Mucosa of rectum (tissue), 2 donors: ENCODE data around the gene TRAPPC6A.
A peak's percentile ranks its signal among the peaks of the same experiment; 100 is the strongest.

Experiments
- H3K27ac ChIP-seq, 2 donors: one replicate each; pipeline ENCODE4 v1.7.0; 2013; ENCODE audit warnings: inconsistent platforms in 2 of 2, low read depth in 2 of 2, low read length in 2 of 2
- H3K27me3 ChIP-seq, 2 donors: one replicate each; pipeline ENCODE4 v1.7.0; 2013; ENCODE audit warnings: low read length in 2 of 2; ENCODE audit not compliant: control insufficient read depth in 2 of 2, insufficient read depth in 2 of 2
- H3K36me3 ChIP-seq, 2 donors: one replicate each; pipeline ENCODE4 v1.7.0; 2013; ENCODE audit warnings: low read length in 2 of 2; ENCODE audit not compliant: control insufficient read depth in 2 of 2, insufficient read depth in 2 of 2
- H3K4me1 ChIP-seq, 2 donors: one replicate each; pipeline ENCODE4 v1.7.0; 2013; ENCODE audit warnings: low read length in 2 of 2, mild to moderate bottlenecking in 1 of 2; ENCODE audit not compliant: control insufficient read depth in 2 of 2, insufficient read depth in 2 of 2
- H3K4me3 ChIP-seq, 2 donors: one replicate each; pipeline ENCODE4 v1.7.0; 2013; ENCODE audit warnings: low read length in 2 of 2
- H3K9ac ChIP-seq, 2 donors: one replicate each; pipeline ENCODE4 v1.7.0; 2013; ENCODE audit warnings: low read length in 2 of 2, low read depth in 1 of 2, mild to moderate bottlenecking in 1 of 2
- H3K9me3 ChIP-seq, 2 donors: one replicate each; pipeline ENCODE4 v1.7.0; 2013; ENCODE audit warnings: low read length in 2 of 2; ENCODE audit not compliant: control insufficient read depth in 2 of 2
- donor health status: healthy.
- donor health status: Normal muscosa, but diverticular disease.

The TRAPPC6A gene

GRCh38 chr19:45164577-45165335 lies 13.3 kb downstream of the TRAPPC6A start:
- H3K4me1 ChIP-seq, result peaks cover 13 to 18% of the 10 kb centered on the region in 2 donors
- no peaks in the 10 kb centered on the region for H3K9me3 ChIP-seq
- H3K36me3 ChIP-seq, result no peaks in the 10 kb centered on the region
- no peak overlapping the region for H3K27ac ChIP-seq
- peaks cover 3 to 16% of the 10 kb centered on the region in 2 donors for H3K27me3 ChIP-seq
- H3K9ac ChIP-seq, result no peak overlapping the region
- peak overlapping the region in 1 of 2 donors; percentile 15 for H3K4me3 ChIP-seq

- H3K9ac ChIP-seq, result no peak overlapping the region
- H3K4me1 ChIP-seq, result peaks cover 13 to 18% of the 10 kb centered on the region in 2 donors
- H3K27me3 ChIP-seq, result peaks cover 6 to 16% of the 10 kb centered on the region in 2 donors
Measured at GRCh38 chr19:45163751-45164460, 14.1 kb downstream of the TRAPPC6A start.

DNA sequence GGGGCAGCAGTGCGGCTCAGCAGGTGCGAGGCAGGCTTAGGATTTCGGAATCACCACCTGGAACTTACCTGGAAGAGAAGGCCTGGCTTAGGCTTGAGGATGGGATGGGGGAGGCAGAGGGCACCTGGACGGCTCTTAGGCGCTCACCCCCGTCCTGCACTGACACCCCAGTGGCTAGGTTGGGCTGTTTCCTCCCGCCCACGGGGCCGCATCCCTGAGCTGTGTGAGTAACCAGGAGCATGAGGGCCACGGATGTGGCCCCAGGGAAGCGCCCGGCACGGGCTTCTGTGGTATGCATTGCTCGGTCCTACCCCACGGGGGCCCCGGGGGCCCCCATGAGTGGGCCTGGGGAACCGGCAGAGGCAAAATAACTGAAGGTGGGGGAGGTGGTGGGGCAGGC lies 14.9 kb downstream of the TRAPPC6A start:
- Histone ChIP-seq H3K4me1 (peaks cover 13 to 18% of the 10 kb centered on the region in 2 donors), H3K27ac (no peak overlapping the region), H3K9me3 (no peaks in the 10 kb centered on the region), H3K36me3 (no peaks in the 10 kb centered on the region), H3K9ac (no peak overlapping the region), H3K27me3 (peaks cover 7 to 20% of the 10 kb centered on the region in 2 donors), H3K4me3 (no peak overlapping the region)

More at GRCh38 chr19:45163751-45164460, 14.1 kb downstream of the TRAPPC6A start:
- H3K9me3 ChIP-seq, result no peaks in the 10 kb centered on the region
- no peak overlapping the region for H3K27ac ChIP-seq
- peak overlapping the region in 1 of 2 donors; percentile 15 for H3K4me3 ChIP-seq
- H3K36me3 ChIP-seq, result no peaks in the 10 kb centered on the region

DNA sequence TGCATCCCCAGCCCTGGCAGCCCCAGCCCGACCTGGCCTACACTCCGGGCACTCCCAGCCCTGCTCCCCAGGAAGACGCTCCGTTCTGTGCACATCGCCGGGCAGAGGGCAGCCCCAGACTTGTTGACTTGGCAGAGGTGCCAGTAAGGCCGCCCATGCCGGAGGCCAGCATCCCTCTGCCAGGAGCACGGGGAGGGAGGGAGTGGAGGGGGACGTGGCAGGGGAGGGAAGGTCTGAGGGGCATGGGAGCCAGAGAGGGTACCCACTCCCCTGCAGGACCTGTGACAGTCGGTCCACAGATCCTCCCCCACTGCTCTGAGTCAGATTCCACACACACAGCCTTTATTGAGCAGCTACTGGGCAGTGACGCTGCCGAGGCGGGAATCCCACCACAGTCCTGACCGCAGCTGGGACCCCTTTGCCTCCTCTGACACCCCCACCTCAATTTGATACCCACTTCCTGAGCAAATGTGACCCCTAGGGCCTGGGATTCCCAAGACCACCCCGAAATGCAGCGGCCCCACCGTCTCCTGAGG lies 15.4 kb downstream of the TRAPPC6A start:
- peaks cover 9 to 24% of the 10 kb centered on the region in 2 donors for H3K27me3 ChIP-seq
- H3K27ac ChIP-seq, result no peak overlapping the region
- no peaks in the 10 kb centered on the region for H3K9me3 ChIP-seq
- peaks cover 13 to 18% of the 10 kb centered on the region in 2 donors for H3K4me1 ChIP-seq
- H3K36me3 ChIP-seq, result no peaks in the 10 kb centered on the region
- no peak overlapping the region for H3K4me3 ChIP-seq
- no peak overlapping the region for H3K9ac ChIP-seq

GRCh38 chr19:45161738-45162607 lies 16.1 kb downstream of the TRAPPC6A start:
- no peaks in the 10 kb centered on the region for H3K9me3 ChIP-seq
- no peak overlapping the region for H3K4me3 ChIP-seq
- no peak overlapping the region for H3K27ac ChIP-seq
- H3K27me3 ChIP-seq, result peaks cover 9 to 24% of the 10 kb centered on the region in 2 donors
- no peak overlapping the region for H3K9ac ChIP-seq
- no peaks in the 10 kb centered on the region for H3K36me3 ChIP-seq
- H3K4me1 ChIP-seq, result peaks cover 14 to 18% of the 10 kb centered on the region in 2 donors

DNA sequence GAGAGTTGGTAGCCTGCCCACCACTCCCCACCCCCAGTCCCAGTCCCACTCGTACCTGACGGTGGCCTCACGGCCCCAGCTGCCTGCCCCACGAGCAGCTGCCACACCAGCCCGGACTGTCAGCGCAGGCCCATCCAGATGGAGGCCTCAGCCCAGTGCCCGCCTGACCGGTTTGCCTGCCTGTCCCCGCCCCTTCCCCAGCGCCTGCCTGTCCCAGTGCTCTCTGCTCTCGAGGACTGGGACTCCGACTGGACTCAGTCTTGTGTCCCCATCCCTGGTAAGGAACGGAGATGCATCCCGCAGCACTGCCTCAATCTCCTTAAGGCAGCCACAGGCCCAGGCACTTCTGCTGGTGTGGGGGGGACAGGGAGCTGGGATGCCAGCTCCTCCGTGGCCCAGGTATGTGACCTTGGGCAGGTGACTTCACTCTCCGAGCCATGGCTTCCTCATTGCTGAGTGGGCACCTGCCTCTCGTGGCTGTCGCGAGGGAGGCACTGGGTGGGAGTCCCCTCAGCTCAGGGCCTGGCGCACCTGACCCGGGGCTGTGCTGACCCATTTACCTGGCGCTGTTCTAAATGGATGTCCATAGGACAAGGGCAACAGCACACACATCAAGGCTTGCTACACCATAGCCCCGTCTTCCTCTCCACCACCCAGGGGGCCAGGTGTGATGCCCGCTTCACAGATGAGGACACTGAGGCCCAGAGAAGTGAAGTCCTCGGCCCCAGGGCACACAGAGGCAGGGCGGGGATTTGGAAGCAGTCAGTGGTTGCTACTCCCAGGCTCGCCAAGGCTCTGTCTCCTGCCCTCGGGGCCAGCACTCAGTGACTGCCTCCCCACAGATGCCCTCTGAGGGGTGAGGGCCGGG lies 16.9 kb downstream of the TRAPPC6A start, which contains the start of gene NKPD1:
Gene NKPD1 (minus strand): TSS at position 113 of the 868 bp plus-strand sequence. CDS start 832 bp downstream, outside the sequence.
- Histone ChIP-seq H3K36me3 (no peaks in the 10 kb centered on the region), H3K9ac (no peak within 1 kb of the TSS), H3K27ac (no peak within 1 kb of the TSS), H3K27me3 (peaks cover 9 to 24% of the 10 kb centered on the region in 2 donors), H3K4me1 (peaks cover 16 to 18% of the 10 kb centered on the region in 2 donors), H3K9me3 (no peaks in the 10 kb centered on the region), H3K4me3 (no peak within 1 kb of the TSS)

- Histone ChIP-seq H3K9ac (no peak overlapping the region), H3K4me1 (peaks cover 16 to 18% of the 10 kb centered on the region in 2 donors), H3K27ac (no peak overlapping the region), H3K4me3 (no peak overlapping the region), H3K9me3 (no peaks in the 10 kb centered on the region), H3K27me3 (peaks cover 9 to 24% of the 10 kb centered on the region in 2 donors), H3K36me3 (no peaks in the 10 kb centered on the region)
Measured at GRCh38 chr19:45159971-45160324, 18.1 kb downstream of the TRAPPC6A start.

DNA sequence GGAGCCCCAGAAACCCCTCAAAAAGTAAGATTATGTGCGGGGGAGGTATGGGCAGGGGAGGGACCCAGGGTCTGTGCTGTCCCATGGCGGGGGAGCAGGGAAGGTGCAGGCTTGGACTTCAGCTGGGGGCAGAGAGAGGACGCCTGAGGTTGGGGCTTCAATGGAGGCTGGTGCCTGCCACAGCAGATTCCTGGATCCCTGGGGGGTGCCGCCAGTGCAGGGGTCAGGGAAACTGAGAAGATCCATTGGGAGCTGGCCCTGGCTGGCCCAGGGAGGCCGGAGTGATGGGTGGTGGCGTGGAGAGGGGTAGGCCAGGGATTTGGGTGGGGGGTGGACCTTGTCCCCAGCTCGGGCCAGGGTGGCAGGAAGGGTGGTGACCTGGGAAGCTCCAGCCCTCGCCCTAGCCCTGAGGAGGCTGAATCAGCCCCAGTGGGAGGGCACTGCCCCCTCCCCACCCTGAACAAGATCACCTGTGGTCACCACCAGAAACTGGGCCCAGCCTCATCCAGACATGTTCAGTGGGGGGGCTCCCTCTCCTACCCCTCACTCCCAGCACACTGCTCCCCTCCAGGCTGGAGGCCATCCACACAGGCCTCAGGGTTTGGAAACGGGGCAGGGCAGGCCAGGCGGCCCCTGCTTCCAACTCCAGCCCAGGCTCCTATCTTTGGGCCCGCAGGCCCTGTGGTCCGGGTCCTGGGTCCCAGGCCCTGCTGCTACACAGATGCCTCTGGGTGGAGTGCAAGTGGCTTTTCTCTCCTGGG lies 18.6 kb downstream of the TRAPPC6A start:
- Histone ChIP-seq H3K9me3 (no peaks in the 10 kb centered on the region), H3K27me3 (peaks cover 11 to 25% of the 10 kb centered on the region in 2 donors), H3K4me3 (no peak overlapping the region), H3K9ac (no peak overlapping the region), H3K27ac (no peak overlapping the region), H3K4me1 (peaks cover 11 to 16% of the 10 kb centered on the region in 2 donors), H3K36me3 (no peaks in the 10 kb centered on the region)
